SHP77 treated with DMSO at 0.1 percent for 48 hours (cell line): ENCODE results near the gene ADGRG3.

Experiments
- DNase-seq: peaks from one replicate; lab custom pipeline; 2025; lab: John Stamatoyannopoulos, UW

Gene ADGRG3

GRCh38 chr16:57681950-57682728, 14.0 kb downstream of the ADGRG3 start:
- no peak for DNase-seq

GRCh38 chr16:57682809-57683635, 14.9 kb downstream of the ADGRG3 start:
- DNase-seq, result no peak

- DNase-seq, result no peak
Measured at GRCh38 chr16:57683636-57684545, 15.8 kb downstream of the ADGRG3 start.

- DNase-seq, result no peak
Measured at GRCh38 chr16:57684626-57685358, 16.7 kb downstream of the ADGRG3 start.

GRCh38 chr16:57685633-57686032, 17.5 kb downstream of the ADGRG3 start:
- DNase-seq, result no peak

- no peak for DNase-seq
Measured at GRCh38 chr16:57686577-57686976, 18.5 kb downstream of the ADGRG3 start.

GRCh38 chr16:57687363-57687929, 19.3 kb downstream of the ADGRG3 start:
- no peak for DNase-seq

- no peak for DNase-seq
Measured at GRCh38 chr16:57688487-57688986, 20.4 kb downstream of the ADGRG3 start.

GRCh38 chr16:57688987-57689761, 21.1 kb downstream of the ADGRG3 start:
- DNase-seq, result no peak

- DNase-seq, result no peak
Measured at GRCh38 chr16:57689762-57690558, 21.9 kb downstream of the ADGRG3 start.

- DNase-seq, result no peak
Measured at GRCh38 chr16:57690782-57691471, 22.8 kb downstream of the ADGRG3 start.

GRCh38 chr16:57692636-57693035, 24.5 kb downstream of the ADGRG3 start:
- DNase-seq, result no peak

GRCh38 chr16:57693550-57693949, 25.4 kb downstream of the ADGRG3 start:
- no peak for DNase-seq

GRCh38 chr16:57694231-57694724, 26.2 kb downstream of the ADGRG3 start:
- no peak for DNase-seq

GRCh38 chr16:57694725-57695679, 26.9 kb downstream of the ADGRG3 start, which contains the start of gene DRC7:
TSS of gene DRC7 (plus strand) at chr16:57694806. CDS start at chr16:57697950, 3,144 bp downstream.
- DNase-seq, result peak; percentile 33

GRCh38 chr16:57695680-57696069, 27.6 kb downstream of the ADGRG3 start:
- DNase-seq, result no peak

- DNase-seq, result no peak
Measured at GRCh38 chr16:57696240-57696639, 28.1 kb downstream of the ADGRG3 start.
